HG02943 (cell line): ENCODE measurements around the gene TSKS.
"Not testable (repeated sequence)": the region's sequence is repeated elsewhere in the genome, so short reads cannot be mapped to it uniquely, and the experiment has no call there.

ENCODE experiments used
- ATAC-seq: cut with Tn5 transposase; IDR thresholded peaks from one replicate; pipeline ENCODE4 v1.9.1; 2021; ENCODE audit warnings: mild to moderate bottlenecking, low read depth, moderate library complexity; ENCODE audit not compliant: unreplicated experiment

TSKS gene

DNA sequence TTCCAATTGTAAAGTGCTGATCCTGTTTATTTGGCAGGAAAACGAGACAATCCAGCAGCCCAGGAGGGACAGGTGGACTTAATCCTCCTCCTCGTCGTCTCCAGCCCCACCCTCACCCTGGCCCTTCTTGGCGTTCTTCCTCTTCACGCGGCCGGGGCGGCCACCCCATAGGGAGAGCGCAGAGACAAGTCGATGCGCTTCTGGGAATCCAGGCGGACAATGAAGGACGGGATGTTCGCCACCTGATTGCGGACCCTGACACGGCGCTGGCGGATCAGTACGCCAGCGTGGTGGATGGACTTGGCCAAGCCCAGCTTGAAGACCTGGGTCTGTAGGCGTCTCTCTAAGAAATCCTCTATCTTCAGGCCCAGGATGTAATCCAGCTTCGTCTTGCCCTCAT, 43.7 kb downstream of the TSKS start:
- ATAC-seq: not testable (repeated sequence)

- ATAC-seq: no peak
Measured at GRCh38 chr19:49718991-49719390, 44.1 kb downstream of the TSKS start.

DNA sequence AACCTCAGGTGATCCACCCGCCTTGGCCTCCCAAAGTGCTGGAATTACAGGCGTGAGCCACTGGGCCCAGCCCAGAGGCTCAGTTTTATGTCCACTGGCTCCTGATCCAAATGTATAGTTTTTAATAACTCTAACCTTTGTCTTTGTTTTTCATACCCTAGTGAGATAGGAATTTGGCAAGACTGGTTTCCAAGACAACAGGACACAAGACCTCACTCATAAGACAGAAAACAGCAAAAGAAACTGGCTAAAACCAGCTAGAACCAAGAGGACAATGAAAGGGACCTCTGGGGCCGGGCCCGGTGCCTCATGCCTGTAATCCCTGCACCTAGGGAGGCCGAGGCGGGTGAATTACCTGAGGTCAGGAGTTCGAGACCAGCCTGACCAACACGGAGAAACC, 44.6 kb downstream of the TSKS start:
- no peak for ATAC-seq

DNA sequence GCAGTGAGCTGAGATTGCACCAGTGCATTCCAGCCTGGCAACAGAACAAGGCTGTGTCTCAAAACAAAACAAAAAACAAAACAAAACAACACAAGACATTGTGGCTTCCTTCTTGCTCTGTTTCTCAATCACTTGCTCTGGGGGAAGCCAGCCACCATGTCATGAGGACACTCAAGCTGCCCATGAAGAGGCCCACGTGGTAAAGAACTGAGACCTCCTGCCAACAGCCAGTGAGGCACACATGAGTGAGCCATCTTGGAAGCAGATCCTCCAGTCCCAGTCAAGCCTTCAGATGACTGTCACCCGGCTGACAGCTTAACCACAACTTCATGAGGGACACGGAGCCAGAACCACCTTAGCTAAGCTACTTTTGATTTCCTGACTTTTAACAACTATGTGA, 47.0 kb downstream of the TSKS start:
- ATAC-seq: no peak

DNA sequence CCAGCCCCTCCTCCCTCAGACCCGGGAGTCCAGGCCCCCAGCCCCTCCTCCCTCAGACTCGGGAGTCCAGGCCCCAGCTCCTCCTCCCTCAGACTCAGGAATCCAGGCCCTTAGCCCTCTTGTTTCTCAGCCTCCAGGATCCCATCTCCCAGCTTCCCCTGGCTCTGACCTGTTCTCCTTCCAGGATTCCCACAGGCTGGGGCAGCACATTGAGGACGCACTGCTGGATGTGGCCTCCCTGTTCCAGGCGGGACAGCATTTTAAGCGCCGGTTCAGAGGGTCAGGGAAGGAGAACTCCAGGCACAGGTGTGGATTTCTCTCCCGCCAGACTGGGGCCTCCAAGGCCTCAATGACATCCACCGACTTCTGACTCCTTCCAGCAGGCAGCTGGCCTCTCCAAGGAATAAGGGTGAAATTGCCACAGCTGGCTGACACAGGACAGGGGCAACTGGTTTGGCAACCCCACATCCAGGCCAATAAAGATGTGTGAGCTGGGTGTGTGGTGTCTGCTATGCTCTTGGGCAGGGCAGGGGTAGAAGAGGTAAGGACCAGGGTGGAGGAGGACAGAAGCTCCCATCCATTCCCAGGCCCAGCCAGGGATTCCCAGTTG, 49.8 kb downstream of the TSKS start:
- ATAC-seq: no peak

- ATAC-seq: no peak
Measured at GRCh38 chr19:49712397-49712859, 50.7 kb downstream of the TSKS start.

DNA sequence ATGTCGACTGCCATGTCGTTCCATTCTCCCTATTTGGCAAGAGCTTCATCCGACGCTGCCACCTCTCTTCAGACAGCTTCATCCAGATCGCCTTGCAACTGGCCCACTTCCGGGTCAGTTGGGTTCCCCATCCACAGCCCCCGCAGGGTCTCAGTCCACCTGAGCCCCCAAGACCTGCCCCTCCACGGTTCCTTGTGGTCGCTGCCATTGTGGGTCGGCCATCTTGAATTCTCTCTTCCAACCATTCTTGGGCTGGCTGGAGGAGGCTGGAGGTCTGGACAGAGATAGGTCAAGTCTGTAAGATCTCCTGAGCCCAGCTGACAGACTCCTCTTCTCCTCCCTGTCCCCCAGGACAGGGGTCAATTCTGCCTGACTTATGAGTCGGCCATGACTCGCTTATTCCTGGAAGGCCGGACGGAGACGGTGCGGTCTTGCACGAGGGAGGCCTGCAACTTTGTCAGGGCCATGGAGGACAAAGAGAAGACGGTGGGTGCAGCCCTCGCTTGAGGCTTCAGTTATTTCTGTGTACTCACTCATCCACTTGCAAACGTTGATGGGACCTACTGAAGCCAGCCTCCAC, 52.6 kb downstream of the TSKS start:
- no peak for ATAC-seq

DNA sequence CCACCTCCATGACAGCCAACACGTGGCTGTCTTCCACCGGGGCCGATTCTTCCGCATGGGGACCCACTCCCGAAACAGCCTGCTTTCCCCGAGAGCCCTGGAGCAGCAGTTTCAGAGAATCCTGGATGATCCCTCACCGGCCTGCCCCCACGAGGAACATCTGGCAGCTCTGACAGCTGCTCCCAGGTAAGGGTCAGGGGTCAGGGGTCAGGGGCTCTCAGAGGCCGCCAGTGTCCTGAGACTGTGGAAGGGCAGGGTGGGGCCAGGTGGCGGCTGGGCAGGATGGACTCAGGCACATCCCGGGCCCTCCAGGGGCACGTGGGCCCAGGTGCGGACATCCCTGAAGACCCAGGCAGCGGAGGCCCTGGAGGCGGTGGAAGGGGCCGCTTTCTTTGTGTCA, 57.2 kb downstream of the TSKS start:
- no peak for ATAC-seq

DNA sequence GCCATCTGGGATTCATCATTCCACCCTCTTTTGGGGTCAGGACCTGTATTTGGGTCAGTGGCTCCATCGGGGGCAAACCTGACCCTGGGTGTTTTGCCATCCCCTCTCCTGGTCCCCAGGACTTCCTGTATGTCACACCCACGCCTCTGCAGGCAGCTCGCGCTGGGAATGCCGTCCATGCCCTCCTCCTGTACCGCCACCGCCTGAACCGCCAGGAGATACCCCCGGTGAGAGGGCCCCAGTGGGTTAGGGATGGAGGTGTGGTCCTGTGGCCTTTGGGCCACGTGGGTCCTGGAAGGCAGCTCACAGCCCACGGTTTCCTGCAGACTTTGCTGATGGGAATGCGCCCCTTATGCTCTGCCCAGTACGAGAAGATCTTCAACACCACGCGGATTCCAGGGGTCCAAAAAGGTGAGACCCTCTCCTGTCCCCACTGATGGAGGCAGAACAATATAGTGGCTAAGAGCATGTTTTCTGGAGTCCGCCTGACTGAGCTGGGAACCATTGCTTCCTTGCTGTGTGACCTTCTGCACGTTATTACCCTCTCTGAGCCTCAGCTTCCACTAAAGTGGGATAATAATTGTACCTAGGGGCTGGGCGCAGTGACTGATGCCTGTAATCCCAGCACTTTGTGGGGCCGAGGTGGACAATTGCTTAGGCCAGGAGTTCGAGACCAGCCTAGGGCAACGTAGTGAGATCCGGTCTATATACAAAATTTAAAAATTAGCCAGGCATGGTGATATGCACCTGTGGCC, 58.0 kb downstream of the TSKS start:
- no peak for ATAC-seq

GRCh38 chr19:49701271-49701786, 61.8 kb downstream of the TSKS start:
- no peak for ATAC-seq

DNA sequence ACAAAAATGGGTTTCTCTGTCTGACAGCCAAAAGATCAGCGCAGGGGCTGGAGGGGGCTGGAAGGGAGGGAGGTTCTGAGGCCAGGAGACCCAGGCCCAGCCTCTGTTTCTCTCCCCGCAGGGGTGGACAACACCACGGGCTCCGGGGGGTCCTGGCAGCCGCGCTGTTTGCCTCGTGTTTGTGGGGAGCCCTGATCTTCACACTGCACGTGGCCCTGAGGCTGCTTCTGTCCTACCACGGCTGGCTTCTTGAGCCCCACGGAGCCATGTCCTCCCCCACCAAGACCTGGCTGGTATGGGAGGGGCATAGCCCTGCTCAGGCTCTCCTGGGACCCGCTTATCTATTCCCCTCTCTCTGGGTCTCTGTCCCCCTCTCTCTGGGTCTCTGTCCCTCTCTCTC, 62.5 kb downstream of the TSKS start:
- ATAC-seq: no peak

GRCh38 chr19:49699364-49699763, 63.7 kb downstream of the TSKS start:
- no peak for ATAC-seq

GRCh38 chr19:49696865-49697264, 66.2 kb downstream of the TSKS start:
- ATAC-seq: no peak

GRCh38 chr19:49696115-49696514, 67.0 kb downstream of the TSKS start:
- ATAC-seq: no peak

- ATAC-seq: no peak
Measured at GRCh38 chr19:49692147-49692506, 71.0 kb downstream of the TSKS start.

DNA sequence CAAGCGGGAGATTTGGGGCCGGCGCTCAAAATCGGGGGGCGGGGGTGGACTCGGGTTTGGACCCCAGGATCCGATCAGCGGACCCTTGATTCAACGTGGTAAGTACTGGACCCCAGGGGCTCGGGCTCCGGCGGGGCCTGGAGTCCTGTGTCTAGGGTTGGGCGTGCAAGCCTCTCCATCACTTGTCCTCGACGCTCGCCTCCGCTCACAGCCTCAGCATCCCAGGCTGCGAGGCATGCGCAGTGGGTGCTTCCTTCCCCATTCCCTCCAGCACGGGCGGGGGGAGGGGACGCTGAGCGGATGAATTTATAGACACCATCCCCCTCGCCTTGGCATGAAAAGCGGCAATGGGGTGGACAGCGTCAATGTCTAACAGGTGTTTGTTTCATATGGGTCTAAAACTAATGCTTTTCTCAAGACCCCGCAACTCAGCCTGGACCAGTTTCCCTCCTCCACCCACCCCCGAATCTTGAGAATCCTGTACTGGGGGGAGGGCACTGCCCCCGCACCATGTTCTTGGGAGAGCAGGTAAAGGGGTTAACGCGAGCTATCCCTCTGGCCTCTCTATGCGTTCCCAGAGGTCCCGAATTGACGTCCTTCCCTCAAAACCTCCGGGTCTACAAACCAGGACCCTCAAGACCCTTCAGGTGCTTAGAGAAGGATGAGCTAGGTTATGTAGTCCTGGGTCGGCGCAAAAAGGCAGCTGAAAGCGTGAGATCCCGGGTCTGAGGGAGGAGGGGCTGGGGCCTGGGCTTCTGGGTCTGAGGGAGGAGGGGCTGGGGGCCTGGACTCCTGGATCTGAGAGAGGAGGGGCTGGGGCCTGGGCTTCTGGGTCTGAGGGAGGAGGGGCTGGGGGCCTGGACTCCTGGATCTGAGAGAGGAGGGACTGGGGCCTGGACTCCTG, 71.6 kb downstream of the TSKS start:
- ATAC-seq: no peak

GRCh38 chr19:49690656-49691242, 72.4 kb downstream of the TSKS start, which contains the start of gene CPT1C:
TSS of gene CPT1C (plus strand) at chr19:49691116. CDS start at chr19:49692253, 1,137 bp downstream.
- ATAC-seq: no peak

DNA sequence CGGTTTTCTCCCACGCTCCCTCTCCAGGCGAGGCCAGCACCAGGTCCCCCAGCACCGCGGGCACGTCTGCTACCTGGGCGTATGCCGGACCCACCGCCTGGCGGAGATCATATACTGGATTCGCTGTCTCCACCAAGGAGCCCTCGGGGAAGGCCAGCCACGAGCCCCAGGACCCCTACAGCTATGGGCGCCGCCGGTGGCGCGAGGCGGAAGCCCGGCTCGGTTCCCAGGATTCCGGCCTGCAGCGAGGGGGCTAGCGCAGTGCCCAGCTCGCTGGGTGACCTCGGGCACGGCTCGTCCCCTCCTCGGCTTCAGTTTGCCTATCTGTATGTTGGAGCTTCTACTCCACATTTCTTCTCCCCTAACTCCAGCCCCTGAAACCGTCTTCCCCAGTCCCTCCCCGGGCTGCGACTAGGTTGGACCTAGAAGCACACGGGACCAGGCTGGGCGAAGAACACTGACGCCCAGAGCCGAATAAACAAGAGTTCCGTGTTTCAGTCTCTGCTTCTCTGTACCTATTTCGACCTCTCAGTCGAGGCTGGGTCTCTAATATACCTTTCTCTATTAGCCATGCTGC, 72.9 kb downstream of the TSKS start:
- no peak for ATAC-seq
